Skeletal muscle cell (primary cell): ENCODE data around the gene PRMT1.

Source experiments
- DNase-seq: peaks from one replicate; pipeline ENCODE4 v3.0.0-alpha.2; 2010; ENCODE audit warnings: low read depth
- H3K4me3 ChIP-seq: 2 replicates; pipeline ENCODE4 v1.5.1; 2011; ENCODE audit warnings: low read depth, mild to moderate bottlenecking, control low read depth, low read length, moderate library complexity

PRMT1 gene

GRCh38 chr19:49685845-49686332, 8.8 kb downstream of the PRMT1 start:
- no peak for DNase-seq
- no peak overlapping the region for H3K4me3 ChIP-seq

GRCh38 chr19:49686503-49687088, 9.5 kb downstream of the PRMT1 start:
- DNase-seq = no peak
- H3K4me3 ChIP-seq = no peak overlapping the region

- H3K4me3 ChIP-seq = no peak overlapping the region
- no peak for DNase-seq
Measured at GRCh38 chr19:49687150-49687549, 10.1 kb downstream of the PRMT1 start.

GRCh38 chr19:49687566-49688316, 10.7 kb downstream of the PRMT1 start:
- DNase-seq = no peak
- H3K4me3 ChIP-seq = no peak overlapping the region

- DNase-seq = no peak
- H3K4me3 ChIP-seq = no peak overlapping the region
Measured at GRCh38 chr19:49688531-49689132, 11.6 kb downstream of the PRMT1 start.

- DNase-seq = no peak
- peak within 1 kb of the TSS; percentile 55 for H3K4me3 ChIP-seq
Measured at GRCh38 chr19:49689133-49690078, 12.3 kb downstream of the PRMT1 start, which contains the start of gene ADM5. TSS of gene ADM5 (plus strand) at chr19:49689594. CDS start at chr19:49689838, 244 bp downstream.

- no peak for DNase-seq
- peak overlapping the region; percentile 55 for H3K4me3 ChIP-seq
Measured at GRCh38 chr19:49690079-49690655, 13.1 kb downstream of the PRMT1 start.

GRCh38 chr19:49690656-49691242, 13.7 kb downstream of the PRMT1 start, which contains the start of gene CPT1C:
TSS of gene CPT1C (plus strand) at chr19:49691116. CDS start at chr19:49692253, 1,137 bp downstream.
- H3K4me3 ChIP-seq = peak within 1 kb of the TSS; percentile 55
- DNase-seq = no peak

- no peak for DNase-seq
Measured at GRCh38 chr19:49691243-49692146, 14.4 kb downstream of the PRMT1 start.

GRCh38 chr19:49692147-49692506, 15.1 kb downstream of the PRMT1 start:
- peak overlapping the region; percentile 55 for H3K4me3 ChIP-seq

More at GRCh38 chr19:49691243-49692146, 14.4 kb downstream of the PRMT1 start:
- H3K4me3 ChIP-seq = peak overlapping the region; percentile 55

GRCh38 chr19:49696115-49696514, 19.0 kb downstream of the PRMT1 start:
- no peak for DNase-seq
- no peak overlapping the region for H3K4me3 ChIP-seq

More at GRCh38 chr19:49692147-49692506, 15.1 kb downstream of the PRMT1 start:
- DNase-seq = no peak

- no peak overlapping the region for H3K4me3 ChIP-seq
- no peak for DNase-seq
Measured at GRCh38 chr19:49696865-49697264, 19.8 kb downstream of the PRMT1 start.

- no peak overlapping the region for H3K4me3 ChIP-seq
- DNase-seq = no peak
Measured at GRCh38 chr19:49699364-49699763, 22.3 kb downstream of the PRMT1 start.

- no peak overlapping the region for H3K4me3 ChIP-seq
Measured at GRCh38 chr19:49700563-49700962, 23.5 kb downstream of the PRMT1 start.

GRCh38 chr19:49701271-49701786, 24.3 kb downstream of the PRMT1 start:
- DNase-seq = no peak

More at GRCh38 chr19:49700563-49700962, 23.5 kb downstream of the PRMT1 start:
- no peak for DNase-seq

GRCh38 chr19:49704888-49705642, 28.0 kb downstream of the PRMT1 start:
- no peak overlapping the region for H3K4me3 ChIP-seq
- DNase-seq = no peak

More at GRCh38 chr19:49701271-49701786, 24.3 kb downstream of the PRMT1 start:
- H3K4me3 ChIP-seq = no peak overlapping the region

GRCh38 chr19:49705919-49706318, 28.8 kb downstream of the PRMT1 start:
- DNase-seq = no peak
- H3K4me3 ChIP-seq = no peak overlapping the region
